Measurements from ENCODE around the gene NPDC1.

NPDC1 gene

DNA sequence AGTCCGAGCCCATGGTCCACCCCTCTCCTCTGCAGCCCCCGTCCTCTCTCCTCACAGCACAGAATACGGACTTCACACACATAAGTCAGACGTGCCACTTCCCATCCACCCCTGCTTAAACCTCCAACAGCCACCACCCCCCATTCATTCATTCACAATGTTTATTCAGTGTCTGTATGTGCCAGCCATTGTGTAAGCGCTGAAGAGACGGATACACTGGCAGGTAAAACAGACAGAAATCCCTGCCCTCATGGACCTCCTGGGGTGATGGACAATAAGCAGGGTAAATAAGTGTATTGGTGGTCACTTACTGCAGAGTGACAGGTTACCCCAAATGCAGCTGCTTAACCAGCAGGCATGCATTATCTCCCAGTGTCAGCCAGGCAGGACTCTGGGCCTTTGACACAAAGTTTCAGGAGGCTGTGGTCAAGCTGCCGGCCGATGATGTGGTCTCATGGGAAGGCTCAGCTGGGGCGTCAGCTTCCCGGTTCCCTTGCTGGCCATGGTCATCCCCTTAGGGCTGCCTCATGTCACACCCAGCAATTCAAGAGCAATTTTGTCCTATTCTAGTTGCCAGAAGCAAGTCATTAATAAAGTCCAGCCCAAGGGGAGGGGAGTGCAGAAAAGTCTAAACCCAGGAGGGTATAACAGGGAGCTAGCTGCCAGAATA, 55.6 kb downstream of the NPDC1 start:
- DNase-seq, result no peak

All from NCI-H1930 (cell line).